SK-N-SH treated with all-trans-retinoic acid at 6 μM for 48 hours (cell line): ENCODE results near the gene CCT6B.

Source experiments
- GLIS3 ChIP-seq: fragments of 250-450 bp; sonication (Bioruptor Pico); IDR thresholded peaks from 2 replicates; pipeline ENCODE4 v1.5.0; 2020; ENCODE audit warnings: mild to moderate bottlenecking, moderate library complexity
- TF ChIP-seq, protein P1 (sequence below): fragments of 250-450 bp; sonication (Bioruptor Pico); IDR thresholded peaks from 2 replicates; pipeline ENCODE4 v1.5.1; 2021; ENCODE audit warnings: mild to moderate bottlenecking, moderate library complexity

DNA sequence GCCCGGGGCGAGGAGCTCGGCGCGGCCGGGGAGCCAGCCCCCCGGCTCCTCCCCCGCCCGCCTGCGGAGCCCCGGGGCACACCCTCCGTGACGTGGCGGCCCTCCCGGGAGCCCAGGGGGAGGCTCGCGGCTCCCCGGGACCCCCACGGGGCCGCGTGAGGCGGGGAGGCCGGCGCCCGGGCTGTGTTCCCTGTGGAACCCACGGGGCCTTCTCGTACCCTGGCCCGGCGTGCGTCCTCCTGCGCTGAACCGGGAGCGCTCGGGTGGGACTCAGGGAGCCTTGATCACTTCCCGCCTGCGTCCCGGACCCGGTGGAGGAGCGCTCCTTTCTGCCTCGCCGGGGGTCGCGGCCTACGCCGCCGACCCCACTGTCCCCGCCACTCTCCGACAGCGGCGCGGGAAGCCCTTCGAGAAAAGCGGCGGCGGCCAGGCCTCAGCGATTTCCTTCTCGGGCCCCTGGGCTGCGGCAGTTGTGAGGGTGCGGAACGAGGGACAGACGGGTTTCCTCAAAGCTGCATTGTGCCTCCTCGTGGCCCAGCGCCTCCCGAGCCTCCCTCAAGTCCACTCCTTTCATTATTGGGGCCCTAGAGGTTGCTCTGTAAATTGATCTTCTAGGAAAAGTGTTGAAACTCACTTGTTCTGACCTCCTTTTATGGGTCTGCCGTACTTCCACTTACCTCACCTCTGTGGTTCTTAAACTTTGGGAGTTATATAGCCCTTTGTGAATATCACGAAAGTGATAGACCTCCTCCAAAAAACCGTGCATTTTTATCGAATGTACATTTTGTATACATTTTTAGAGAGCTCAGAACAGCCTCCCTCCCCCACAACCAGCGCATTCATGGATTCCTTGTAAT is 19.6 kb upstream of the CCT6B start:
- no peak for TF ChIP-seq GLIS3 (CRISPR knock-in tag)
- TF ChIP-seq, protein P1, sequence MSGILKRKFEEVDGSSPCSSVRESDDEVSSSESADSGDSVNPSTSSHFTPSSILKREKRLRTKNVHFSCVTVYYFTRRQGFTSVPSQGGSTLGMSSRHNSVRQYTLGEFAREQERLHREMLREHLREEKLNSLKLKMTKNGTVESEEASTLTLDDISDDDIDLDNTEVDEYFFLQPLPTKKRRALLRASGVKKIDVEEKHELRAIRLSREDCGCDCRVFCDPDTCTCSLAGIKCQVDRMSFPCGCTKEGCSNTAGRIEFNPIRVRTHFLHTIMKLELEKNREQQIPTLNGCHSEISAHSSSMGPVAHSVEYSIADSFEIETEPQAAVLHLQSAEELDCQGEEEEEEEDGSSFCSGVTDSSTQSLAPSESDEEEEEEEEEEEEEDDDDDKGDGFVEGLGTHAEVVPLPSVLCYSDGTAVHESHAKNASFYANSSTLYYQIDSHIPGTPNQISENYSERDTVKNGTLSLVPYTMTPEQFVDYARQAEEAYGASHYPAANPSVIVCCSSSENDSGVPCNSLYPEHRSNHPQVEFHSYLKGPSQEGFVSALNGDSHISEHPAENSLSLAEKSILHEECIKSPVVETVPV (CRISPR knock-in tag), result no peak
